VCaP (cell line): ENCODE measurements around the gene SNTG2.

Source experiments
- H3K27ac ChIP-seq: fragments of 450-650 bp; 2 replicates; pipeline ENCODE4 v1.5.1; 2017
- TF ChIP-seq, protein P1 (sequence below): fragments of 450-650 bp; conservative IDR thresholded peaks from 2 replicates; pipeline ENCODE4 v1.5.1; 2017; ENCODE audit warnings: mild to moderate bottlenecking, moderate library complexity

Gene SNTG2

DNA sequence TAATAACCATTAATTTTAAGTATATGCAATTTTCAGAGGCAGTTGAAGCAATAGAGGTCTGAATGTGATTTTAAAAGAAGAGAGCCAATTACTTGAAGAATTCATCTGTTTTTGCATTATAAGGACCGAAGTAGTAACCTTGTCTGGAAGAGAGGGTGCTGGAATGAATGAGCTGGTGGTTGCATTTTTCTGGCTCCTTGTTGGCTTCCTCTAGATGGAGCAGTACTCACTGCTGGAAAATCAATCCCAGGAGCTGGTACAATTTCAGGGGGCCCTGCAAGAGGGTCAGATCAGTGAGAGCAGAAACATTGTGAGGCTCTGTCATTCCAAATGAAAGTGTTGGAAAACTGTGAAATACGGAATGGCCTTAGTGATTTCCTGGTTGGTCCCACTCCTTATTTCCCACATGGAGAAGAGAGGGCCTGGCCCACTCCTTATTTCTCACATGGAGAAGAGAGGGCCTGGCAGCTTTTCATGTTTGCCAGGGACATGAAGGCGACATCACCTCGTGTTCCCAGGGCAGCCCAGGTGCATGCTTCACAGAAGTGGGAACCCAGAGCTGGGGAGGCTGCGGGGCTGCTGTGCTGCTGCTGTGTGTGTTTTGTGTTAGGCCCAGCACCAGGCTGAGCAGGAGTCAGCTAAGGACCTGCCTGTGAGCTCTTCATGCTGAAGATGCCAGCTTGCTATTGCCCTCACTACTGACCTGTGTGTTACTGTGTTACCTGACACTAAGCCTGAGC, 197.4 kb downstream of the SNTG2 start:
- TF ChIP-seq, protein P1, sequence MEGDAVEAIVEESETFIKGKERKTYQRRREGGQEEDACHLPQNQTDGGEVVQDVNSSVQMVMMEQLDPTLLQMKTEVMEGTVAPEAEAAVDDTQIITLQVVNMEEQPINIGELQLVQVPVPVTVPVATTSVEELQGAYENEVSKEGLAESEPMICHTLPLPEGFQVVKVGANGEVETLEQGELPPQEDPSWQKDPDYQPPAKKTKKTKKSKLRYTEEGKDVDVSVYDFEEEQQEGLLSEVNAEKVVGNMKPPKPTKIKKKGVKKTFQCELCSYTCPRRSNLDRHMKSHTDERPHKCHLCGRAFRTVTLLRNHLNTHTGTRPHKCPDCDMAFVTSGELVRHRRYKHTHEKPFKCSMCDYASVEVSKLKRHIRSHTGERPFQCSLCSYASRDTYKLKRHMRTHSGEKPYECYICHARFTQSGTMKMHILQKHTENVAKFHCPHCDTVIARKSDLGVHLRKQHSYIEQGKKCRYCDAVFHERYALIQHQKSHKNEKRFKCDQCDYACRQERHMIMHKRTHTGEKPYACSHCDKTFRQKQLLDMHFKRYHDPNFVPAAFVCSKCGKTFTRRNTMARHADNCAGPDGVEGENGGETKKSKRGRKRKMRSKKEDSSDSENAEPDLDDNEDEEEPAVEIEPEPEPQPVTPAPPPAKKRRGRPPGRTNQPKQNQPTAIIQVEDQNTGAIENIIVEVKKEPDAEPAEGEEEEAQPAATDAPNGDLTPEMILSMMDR = no peak; the same call in 1 of the 2 replicates
- no peak overlapping the region for H3K27ac ChIP-seq

DNA sequence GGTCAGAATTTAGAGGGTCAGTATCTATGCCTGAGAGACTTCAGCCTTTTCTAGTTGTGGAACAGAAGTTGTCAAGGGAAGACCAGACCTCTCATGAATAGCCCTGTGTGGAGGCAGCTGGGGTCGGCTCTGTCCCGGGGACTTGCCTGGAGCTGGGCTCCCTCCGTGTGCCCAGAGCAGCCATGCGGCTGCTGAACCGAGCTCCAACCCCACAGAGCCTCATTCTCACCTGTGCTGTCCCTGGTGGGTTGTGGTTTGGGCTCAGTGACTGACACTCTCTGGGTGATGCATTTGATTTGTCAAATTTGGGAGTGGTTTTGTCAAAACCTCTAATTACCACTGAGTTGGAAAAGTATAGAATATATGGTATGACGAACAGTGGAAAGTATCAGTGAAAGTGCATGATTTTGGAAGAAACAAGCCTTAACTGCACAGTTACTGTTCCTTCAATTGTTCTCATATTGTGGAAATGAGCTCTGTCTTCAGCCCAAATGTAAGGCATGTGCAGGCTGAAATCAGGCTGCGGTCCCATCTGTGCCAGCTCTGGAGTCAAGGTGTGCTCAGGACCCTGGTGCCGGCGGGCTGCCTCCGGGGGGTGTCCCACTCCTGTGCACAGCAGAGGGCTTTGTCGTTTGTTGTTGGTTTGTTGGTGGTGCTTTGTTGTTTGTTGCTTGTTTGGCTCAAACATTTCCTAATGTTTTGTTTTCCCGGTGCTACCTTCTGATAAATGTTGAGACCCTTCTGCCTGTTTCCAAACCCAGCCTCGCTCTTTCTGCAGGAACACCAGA, 200.3 kb downstream of the SNTG2 start:
- TF ChIP-seq, protein P1 = no peak
- H3K27ac ChIP-seq = no peak overlapping the region

DNA sequence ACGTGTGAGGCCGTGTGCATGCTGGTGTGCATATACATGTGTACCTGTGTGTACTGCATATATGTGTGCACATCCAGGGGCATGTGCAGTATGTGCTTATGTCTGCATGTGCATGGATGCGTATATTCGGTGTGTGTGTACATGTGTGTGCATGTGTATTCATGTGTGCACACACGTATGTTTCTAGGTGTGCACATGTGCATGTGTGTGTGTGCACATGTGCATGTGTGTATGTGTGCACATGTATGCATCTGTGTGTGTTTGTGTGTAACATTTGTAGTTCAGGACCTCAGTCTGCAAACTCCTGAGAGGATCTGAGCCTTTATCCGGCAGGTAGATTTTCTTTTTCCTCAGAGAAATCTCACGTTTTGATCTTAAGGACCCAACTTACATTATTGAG, 201.7 kb downstream of the SNTG2 start:
- TF ChIP-seq, protein P1 = no peak

DNA sequence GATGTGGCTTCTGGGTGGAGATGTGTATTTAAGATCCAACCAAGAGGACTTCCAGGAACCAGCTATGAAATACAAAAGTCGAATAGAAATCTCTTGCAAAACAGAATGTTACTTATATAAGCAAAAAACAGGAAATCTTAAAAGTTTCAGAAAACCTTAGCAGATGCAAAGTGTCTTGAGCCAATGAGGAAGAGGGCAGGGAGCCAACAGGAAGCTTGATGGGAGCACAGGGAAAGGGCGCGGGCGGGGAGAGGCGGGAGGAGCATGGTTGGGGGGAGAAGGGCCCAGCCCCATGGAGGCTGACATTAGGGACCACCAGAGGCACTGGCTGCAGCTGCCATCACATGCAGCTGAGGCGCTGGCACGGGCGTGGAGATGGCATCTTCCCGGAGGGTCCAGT, 203.3 kb downstream of the SNTG2 start:
- TF ChIP-seq, protein P1 = no peak
- H3K27ac ChIP-seq = peak overlapping the region; percentile 11; the same call in 1 of the 2 replicates

More for the DNA sequence above, 201.7 kb downstream of the SNTG2 start:
- H3K27ac ChIP-seq = no peak overlapping the region

DNA sequence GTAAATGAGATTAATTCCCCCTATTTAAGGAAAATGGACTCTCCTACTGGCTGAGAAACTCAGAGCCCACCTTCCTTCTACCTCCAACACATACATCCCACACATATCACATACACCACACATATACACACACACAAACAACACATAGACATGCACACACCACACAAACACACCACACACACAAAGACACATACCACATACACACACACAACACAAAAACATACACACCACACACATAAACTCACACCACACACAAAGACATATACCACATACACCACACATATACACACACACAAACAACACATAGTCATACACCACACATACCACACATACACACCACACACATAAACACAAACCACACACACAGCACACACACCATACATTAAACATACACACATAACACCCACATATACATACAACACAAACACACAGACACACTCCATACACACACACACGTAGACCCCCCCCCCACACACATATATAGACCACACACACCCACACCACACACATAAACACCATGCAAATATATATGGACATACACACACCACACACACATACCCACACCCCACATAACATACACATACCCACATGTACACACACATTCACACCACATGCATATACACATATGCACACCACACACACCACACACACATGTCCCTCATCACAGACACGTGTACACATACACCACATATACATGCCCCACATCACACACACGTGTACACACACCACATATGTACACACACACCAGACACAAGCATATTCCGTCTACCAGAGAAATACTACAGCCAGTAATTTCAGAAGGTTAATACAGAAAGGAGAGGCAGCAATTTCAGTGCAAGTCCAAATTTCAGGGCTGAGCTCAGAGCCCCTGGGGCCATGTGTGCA, 204.3 kb downstream of the SNTG2 start:
- TF ChIP-seq, protein P1 = no peak
- H3K27ac ChIP-seq = no peak overlapping the region

DNA sequence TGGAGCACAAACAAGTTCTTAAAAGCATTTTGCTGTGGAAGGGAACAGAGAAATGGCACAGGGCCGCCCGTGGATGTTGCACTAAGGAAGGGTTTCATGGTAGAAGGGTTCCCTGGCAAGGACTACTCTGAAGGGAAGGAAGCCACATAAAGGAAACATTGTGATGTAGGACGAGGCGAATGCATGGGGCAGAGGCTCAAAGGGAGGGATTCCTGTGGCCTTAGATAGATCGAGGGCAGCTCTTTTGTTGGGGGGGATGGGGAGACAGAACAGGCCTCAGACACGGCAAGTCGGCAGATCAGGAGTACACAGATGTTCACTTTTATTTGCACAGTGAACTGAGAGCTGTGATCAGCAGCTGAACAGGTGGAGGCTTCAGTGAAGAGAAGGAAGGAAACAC, 205.4 kb downstream of the SNTG2 start:
- TF ChIP-seq, protein P1 = no peak

DNA sequence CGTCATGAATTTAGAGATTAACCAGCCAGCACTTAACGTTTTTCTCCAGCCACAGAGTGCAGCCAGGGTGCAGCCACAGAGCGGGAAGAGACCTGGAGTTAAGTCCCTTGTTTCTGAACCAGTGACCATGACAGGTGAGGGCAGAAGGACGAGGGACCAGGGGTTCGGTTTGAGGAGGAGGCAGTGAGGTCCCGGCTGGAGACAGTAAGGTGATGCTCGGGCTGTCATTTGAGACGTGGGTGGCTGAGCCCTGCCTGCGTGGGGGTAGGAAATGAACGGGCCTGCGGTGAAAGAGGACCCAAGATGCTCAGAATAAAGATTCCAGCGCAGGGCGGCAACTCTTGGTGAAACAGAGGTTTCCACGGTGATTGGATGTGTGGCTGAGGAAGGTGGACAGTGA, 205.9 kb downstream of the SNTG2 start:
- TF ChIP-seq, protein P1 = no peak
- H3K27ac ChIP-seq = no peak overlapping the region

More for the DNA sequence above, 205.4 kb downstream of the SNTG2 start:
- H3K27ac ChIP-seq = no peak overlapping the region
